HepG2 (cell line): ENCODE results near the gene RANGRF. TPM values are rescaled to one million over a fixed set of nuclear protein-coding genes. Genes with fewer than 3 reads are reported as not detected.
A peak's percentile ranks its signal among the peaks of the same experiment; 100 is the strongest.

ENCODE experiments used
- FOXK1 ChIP-seq: sonication (generic); formaldehyde crosslinking; IDR thresholded peaks from 2 replicates; pipeline ENCODE4 v1.4.0; 2020; ENCODE audit warnings: low read depth, missing genetic modification reagents, borderline replicate concordance
- HDAC6 ChIP-seq: fragments of 200-600 bp; sonication (generic); IDR thresholded peaks from 2 replicates; pipeline ENCODE4 v1.7.0; 2017; ENCODE audit warnings: mild to moderate bottlenecking, antibody characterized with exemption, low read length, low read depth
- KAT2B ChIP-seq: fragments of 150-350 bp; IDR thresholded peaks from 2 replicates; pipeline ENCODE4 v1.6.1; 2014; ENCODE audit warnings: low read depth, low read length, borderline replicate concordance
- SETDB1 ChIP-seq: sonication (generic); formaldehyde crosslinking; IDR thresholded peaks from 2 replicates; pipeline ENCODE4 v1.5.1; 2020; ENCODE audit warnings: missing genetic modification reagents, mild to moderate bottlenecking, borderline replicate concordance
- SIN3B ChIP-seq: fragments of 150-350 bp; IDR thresholded peaks from 2 replicates; pipeline ENCODE4 v1.6.1; 2014; ENCODE audit warnings: low read length
- SMARCE1 ChIP-seq: fragments of 450-650 bp; IDR thresholded peaks from 2 replicates; pipeline ENCODE4 v1.6.1; 2017; ENCODE audit warnings: borderline replicate concordance
- SNRNP70 ChIP-seq: fragments of 200-400 bp; formaldehyde crosslinking; IDR thresholded peaks from 2 replicates; pipeline ENCODE4 v1.6.1; 2017; ENCODE audit warnings: mild to moderate bottlenecking, low read depth, low read length, moderate library complexity
- SYNCRIP ChIP-seq: fragments of 200-400 bp; formaldehyde crosslinking; IDR thresholded peaks from 2 replicates; pipeline ENCODE4 v1.6.1; 2018; ENCODE audit warnings: mild to moderate bottlenecking, low read depth, low read length; ENCODE audit not compliant: insufficient read depth
- ZNF124 ChIP-seq: sonication (generic); formaldehyde crosslinking; IDR thresholded peaks from 2 replicates; pipeline ENCODE4 v1.4.0; 2020; ENCODE audit warnings: missing genetic modification reagents
- ZNF143 ChIP-seq: sonication (generic); formaldehyde crosslinking; IDR thresholded peaks from 2 replicates; pipeline ENCODE4 v1.4.0; 2020; ENCODE audit warnings: missing genetic modification reagents
- ZNF225 ChIP-seq: sonication (generic); formaldehyde crosslinking; IDR thresholded peaks from 2 replicates; pipeline ENCODE4 v1.4.0; 2020; ENCODE audit warnings: mild to moderate bottlenecking, missing genetic modification reagents
- ZNF30 ChIP-seq: sonication (generic); formaldehyde crosslinking; IDR thresholded peaks from 2 replicates; pipeline ENCODE4 v1.5.0; 2020; ENCODE audit warnings: mild to moderate bottlenecking, missing genetic modification reagents
- ZNF543 ChIP-seq: sonication (generic); formaldehyde crosslinking; IDR thresholded peaks from 2 replicates; pipeline ENCODE4 v1.4.0; 2020; ENCODE audit warnings: mild to moderate bottlenecking, missing genetic modification reagents
- ZNF781 ChIP-seq: sonication (generic); formaldehyde crosslinking; IDR thresholded peaks from 2 replicates; pipeline ENCODE4 v1.5.1; 2020; ENCODE audit warnings: borderline replicate concordance, mild to moderate bottlenecking, missing genetic modification reagents; ENCODE audit errors: not compliant biosample characterization
- polyA plus RNA-seq, 8 experiments: library from polyadenylated mRNA; depleted of rRNA in 3 of 8; stranded (reverse) in 7 of 8; unstranded in 1 of 8; fragments of >200 nt; fragmentation: Illumina TruSeq in 4 of 8; extraction: Trizol in 4 of 8; gene quantifications; 2 replicates each; pipeline versions ENCODE4 v1.2.1 to v1.2.3, GENCODE V29; 2011 to 2016; ENCODE audit warnings: low read depth in 4 of 8, missing spikeins in 1 of 8, mixed read lengths in 1 of 8; ENCODE audit not compliant: insufficient read depth in 1 of 8
- total RNA-seq, 5 experiments: library from RNA; depleted of rRNA; stranded (reverse); fragments of >200 nt; fragmentation: Illumina TruSeq; extraction: Trizol; gene quantifications; 2 replicates each; pipeline ENCODE4 v1.2.3, GENCODE V29; 2016; ENCODE audit warnings: low read depth in 1 of 5
- TF ChIP-seq, protein P1 (sequence below): sonication (generic); formaldehyde crosslinking; IDR thresholded peaks from 2 replicates; pipeline ENCODE4 v1.5.1; 2020; ENCODE audit warnings: missing genetic modification reagents, mild to moderate bottlenecking, borderline replicate concordance
- TF ChIP-seq, protein P2 (sequence below): sonication (generic); formaldehyde crosslinking; IDR thresholded peaks from 2 replicates; pipeline ENCODE4 v1.4.0; 2020; ENCODE audit warnings: low read depth, missing genetic modification reagents
- TF ChIP-seq, protein P3 (sequence below): sonication (generic); formaldehyde crosslinking; IDR thresholded peaks from 2 replicates; pipeline ENCODE4 v1.8.1; 2023; ENCODE audit warnings: mild to moderate bottlenecking, inconsistent platforms, moderate library complexity, missing genetic modification reagents, borderline replicate concordance

The RANGRF gene
- total and polyA plus RNA-seq, 2 of the 13 experiments (the other 11 are each of a cell fraction or from before 2014, with no cell fraction given) = 18.6 to 40.7 TPM

DNA sequence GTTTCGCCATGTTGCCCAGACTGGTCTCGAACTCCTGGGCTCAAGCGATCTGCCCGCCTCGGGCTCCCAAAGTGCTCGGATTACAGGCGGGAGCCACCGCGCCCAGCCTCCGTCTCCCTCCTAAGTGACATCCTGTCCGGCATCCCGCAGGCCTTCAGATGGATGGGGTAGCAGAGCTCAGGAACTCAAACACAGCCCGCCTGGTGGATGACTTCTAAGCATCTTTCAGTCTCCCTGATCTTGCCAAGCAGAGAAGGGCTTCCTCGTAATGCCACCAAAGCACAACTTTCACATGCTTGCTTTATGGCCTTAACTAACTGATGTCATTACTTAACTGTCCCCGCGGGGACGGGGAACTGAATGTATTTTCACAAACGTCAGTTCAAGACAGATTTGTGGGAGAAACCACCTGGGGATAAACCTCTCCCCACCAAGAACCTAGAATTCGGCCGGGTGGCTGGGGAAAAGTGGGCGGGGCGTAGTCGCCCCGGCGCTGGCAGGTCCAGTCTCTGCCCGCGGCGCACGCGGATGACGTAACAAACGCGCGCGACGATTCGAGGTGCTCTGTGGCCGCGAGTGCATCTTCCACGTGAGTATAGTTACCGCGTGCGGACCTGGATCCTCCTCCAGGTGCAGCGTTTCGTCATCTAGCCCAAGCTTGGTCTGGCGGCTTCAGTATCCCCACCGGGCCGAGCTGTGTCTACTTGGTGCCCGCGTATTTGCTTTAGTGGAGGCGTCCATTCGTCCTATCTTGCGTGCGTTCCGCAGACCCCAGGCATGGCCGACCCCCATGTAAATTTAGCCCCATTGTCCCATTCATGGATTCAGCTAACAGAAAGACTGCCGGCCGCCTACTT, 39.5 kb upstream of the RANGRF start, which contains the start of gene PFAS (continued):
- TF ChIP-seq KAT2B = no peak
- no peak for TF ChIP-seq SNRNP70
- no peak for TF ChIP-seq SETDB1 (CRISPR knock-in tag)
- TF ChIP-seq, protein P1, sequence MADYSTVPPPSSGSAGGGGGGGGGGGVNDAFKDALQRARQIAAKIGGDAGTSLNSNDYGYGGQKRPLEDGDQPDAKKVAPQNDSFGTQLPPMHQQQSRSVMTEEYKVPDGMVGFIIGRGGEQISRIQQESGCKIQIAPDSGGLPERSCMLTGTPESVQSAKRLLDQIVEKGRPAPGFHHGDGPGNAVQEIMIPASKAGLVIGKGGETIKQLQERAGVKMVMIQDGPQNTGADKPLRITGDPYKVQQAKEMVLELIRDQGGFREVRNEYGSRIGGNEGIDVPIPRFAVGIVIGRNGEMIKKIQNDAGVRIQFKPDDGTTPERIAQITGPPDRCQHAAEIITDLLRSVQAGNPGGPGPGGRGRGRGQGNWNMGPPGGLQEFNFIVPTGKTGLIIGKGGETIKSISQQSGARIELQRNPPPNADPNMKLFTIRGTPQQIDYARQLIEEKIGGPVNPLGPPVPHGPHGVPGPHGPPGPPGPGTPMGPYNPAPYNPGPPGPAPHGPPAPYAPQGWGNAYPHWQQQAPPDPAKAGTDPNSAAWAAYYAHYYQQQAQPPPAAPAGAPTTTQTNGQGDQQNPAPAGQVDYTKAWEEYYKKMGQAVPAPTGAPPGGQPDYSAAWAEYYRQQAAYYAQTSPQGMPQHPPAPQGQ (CRISPR knock-in tag) = no peak
- no peak for TF ChIP-seq SMARCE1
- TF ChIP-seq SYNCRIP = no peak
- 0 out of 2 replicates have a peak, but pooled peaks have one; percentile 21 for TF ChIP-seq ZNF225 (CRISPR knock-in tag)
- TF ChIP-seq ZNF30 (CRISPR knock-in tag) = no peak
- TF ChIP-seq, protein P2, sequence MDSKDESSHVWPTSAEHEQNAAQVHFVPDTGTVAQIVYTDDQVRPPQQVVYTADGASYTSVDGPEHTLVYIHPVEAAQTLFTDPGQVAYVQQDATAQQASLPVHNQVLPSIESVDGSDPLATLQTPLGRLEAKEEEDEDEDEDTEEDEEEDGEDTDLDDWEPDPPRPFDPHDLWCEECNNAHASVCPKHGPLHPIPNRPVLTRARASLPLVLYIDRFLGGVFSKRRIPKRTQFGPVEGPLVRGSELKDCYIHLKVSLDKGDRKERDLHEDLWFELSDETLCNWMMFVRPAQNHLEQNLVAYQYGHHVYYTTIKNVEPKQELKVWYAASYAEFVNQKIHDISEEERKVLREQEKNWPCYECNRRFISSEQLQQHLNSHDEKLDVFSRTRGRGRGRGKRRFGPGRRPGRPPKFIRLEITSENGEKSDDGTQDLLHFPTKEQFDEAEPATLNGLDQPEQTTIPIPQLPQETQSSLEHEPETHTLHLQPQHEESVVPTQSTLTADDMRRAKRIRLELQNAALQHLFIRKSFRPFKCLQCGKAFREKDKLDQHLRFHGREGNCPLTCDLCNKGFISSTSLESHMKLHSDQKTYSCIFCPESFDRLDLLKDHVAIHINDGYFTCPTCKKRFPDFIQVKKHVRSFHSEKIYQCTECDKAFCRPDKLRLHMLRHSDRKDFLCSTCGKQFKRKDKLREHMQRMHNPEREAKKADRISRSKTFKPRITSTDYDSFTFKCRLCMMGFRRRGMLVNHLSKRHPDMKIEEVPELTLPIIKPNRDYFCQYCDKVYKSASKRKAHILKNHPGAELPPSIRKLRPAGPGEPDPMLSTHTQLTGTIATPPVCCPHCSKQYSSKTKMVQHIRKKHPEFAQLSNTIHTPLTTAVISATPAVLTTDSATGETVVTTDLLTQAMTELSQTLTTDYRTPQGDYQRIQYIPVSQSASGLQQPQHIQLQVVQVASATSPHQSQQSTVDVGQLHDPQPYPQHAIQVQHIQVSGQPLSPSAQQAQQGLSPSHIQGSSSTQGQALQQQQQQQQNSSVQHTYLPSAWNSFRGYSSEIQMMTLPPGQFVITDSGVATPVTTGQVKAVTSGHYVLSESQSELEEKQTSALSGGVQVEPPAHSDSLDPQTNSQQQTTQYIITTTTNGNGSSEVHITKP (CRISPR knock-in tag) = no peak
- TF ChIP-seq SIN3B = peak; percentile 90
- no peak for TF ChIP-seq HDAC6
- TF ChIP-seq ZNF781 (CRISPR knock-in tag) = no peak
- 0 out of 2 replicates have a peak, but pooled peaks have one; percentile 43 for TF ChIP-seq ZNF543
- TF ChIP-seq ZNF124 = no peak
- TF ChIP-seq, protein P3, sequence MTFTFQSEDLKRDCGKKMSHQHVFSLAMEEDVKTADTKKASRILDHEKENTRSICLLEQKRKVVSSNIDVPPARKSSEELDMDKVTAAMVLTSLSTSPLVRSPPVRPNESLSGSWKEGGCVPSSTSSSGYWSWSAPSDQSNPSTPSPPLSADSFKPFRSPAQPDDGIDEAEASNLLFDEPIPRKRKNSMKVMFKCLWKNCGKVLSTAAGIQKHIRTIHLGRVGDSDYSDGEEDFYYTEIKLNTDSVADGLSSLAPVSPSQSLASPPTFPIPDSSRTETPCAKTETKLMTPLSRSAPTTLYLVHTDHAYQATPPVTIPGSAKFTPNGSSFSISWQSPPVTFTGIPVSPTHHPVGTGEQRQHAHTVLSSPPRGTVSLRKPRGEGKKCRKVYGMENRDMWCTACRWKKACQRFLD (CRISPR knock-in tag) = no peak
- TF ChIP-seq ZNF143 (CRISPR knock-in tag) = peak; percentile 57
- TF ChIP-seq FOXK1 (CRISPR knock-in tag) = peak; percentile 57; the same call in 1 of the 2 replicates
